Subcutaneous abdominal adipose tissue (tissue), 5 donors: ENCODE results near the gene TPO.

Source experiments
- H3K27ac ChIP-seq: one replicate; pipeline ENCODE4 v1.7.0; 2013; ENCODE audit warnings: low read depth, mild to moderate bottlenecking, inconsistent platforms, low read length, moderate library complexity
- H3K27me3 ChIP-seq, 5 donors: one replicate each; pipeline ENCODE4 v1.7.0; 2013; ENCODE audit warnings: low read length in 5 of 5, inconsistent platforms in 1 of 5; ENCODE audit not compliant: control insufficient read depth in 5 of 5, insufficient read depth in 4 of 5
- H3K36me3 ChIP-seq, 5 donors: one replicate each; pipeline ENCODE4 v1.7.0; 2013; ENCODE audit warnings: low read length in 5 of 5; ENCODE audit not compliant: control insufficient read depth in 5 of 5, insufficient read depth in 5 of 5
- H3K4me1 ChIP-seq, 5 donors: one replicate each; pipeline ENCODE4 v1.7.0; 2013; ENCODE audit warnings: low read length in 5 of 5, mild to moderate bottlenecking in 3 of 5, moderate library complexity in 1 of 5; ENCODE audit not compliant: control insufficient read depth in 5 of 5, insufficient read depth in 5 of 5
- H3K4me3 ChIP-seq, 5 donors: one replicate each; pipeline ENCODE4 v1.7.0; 2013; ENCODE audit warnings: low read length in 5 of 5, low read depth in 1 of 5
- H3K9ac ChIP-seq, 5 donors: one replicate each; pipeline ENCODE4 v1.7.0; 2013; ENCODE audit warnings: low read length in 5 of 5, mild to moderate bottlenecking in 4 of 5, moderate library complexity in 3 of 5
- H3K9me3 ChIP-seq, 5 donors: one replicate each; pipeline ENCODE4 v1.7.0; 2013; ENCODE audit warnings: low read length in 5 of 5; ENCODE audit not compliant: control insufficient read depth in 5 of 5
- donor health status: healthy.
- donor health status: healthy.
- donor health status: healthy.
- donor health status: healthy.
- donor health status: healthy.

Gene TPO

DNA sequence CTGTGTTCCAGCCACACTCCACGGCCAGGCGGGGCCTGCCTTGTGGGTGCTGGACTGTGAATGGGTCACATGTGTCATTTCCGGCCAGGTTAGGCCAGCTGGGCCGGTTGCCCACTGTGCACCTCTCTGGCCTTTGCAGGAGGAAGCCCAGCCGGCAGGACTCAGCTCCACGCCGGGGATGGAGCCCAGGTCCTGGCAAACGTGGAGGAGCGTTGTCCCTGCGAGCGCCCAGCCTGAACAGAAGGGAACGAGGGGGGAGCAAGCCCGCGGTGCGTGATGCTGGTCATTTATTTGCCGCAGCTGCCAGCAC, 178.2 kb downstream of the TPO start:
- Histone ChIP-seq H3K4me3 (peak overlapping the region in 3 of 5 donors; percentile 17 to 27 (median 24)), H3K9ac (no peak overlapping the region), H3K27me3 (peaks cover 0 to 3% (median 0%) of the 10 kb centered on the region in 5 donors), H3K27ac (peak overlapping the region; percentile 86), H3K36me3 (no peaks in the 10 kb centered on the region), H3K4me1 (peaks cover 11 to 34% (median 29%) of the 10 kb centered on the region in 5 donors), H3K9me3 (peaks cover 0 to 4% (median 0%) of the 10 kb centered on the region in 5 donors)
